GM12874 (cell line): ENCODE measurements around the gene CCDC106.

Experiments used
- TF ChIP-seq, protein P1 (sequence below): IDR thresholded peaks from 2 replicates; pipeline ENCODE4 v1.5.1; 2011; ENCODE audit warnings: low read depth, mild to moderate bottlenecking, control low read depth, low read length, moderate library complexity; ENCODE audit not compliant: insufficient read depth

Gene CCDC106

DNA sequence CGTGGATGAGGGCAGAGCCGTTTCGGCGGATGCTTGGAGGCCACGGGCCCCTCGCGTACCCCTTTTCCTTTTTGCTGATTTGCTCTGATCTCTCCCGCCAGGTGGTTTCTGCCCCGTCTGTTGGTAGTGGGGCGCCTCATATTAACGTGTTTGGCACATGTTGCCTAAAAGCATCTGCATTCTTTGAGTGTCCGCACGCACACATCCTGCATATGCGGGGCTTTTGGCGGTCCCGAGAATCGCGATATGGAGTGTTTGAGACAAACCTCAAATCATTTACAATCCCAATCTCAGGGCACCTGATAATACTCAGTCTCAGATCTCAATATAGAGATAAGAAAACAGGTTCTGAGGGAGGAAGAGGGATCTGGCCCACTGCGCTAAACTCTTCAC, 7.6 kb downstream of the CCDC106 start:
- TF ChIP-seq, protein P1, sequence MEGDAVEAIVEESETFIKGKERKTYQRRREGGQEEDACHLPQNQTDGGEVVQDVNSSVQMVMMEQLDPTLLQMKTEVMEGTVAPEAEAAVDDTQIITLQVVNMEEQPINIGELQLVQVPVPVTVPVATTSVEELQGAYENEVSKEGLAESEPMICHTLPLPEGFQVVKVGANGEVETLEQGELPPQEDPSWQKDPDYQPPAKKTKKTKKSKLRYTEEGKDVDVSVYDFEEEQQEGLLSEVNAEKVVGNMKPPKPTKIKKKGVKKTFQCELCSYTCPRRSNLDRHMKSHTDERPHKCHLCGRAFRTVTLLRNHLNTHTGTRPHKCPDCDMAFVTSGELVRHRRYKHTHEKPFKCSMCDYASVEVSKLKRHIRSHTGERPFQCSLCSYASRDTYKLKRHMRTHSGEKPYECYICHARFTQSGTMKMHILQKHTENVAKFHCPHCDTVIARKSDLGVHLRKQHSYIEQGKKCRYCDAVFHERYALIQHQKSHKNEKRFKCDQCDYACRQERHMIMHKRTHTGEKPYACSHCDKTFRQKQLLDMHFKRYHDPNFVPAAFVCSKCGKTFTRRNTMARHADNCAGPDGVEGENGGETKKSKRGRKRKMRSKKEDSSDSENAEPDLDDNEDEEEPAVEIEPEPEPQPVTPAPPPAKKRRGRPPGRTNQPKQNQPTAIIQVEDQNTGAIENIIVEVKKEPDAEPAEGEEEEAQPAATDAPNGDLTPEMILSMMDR = no peak

DNA sequence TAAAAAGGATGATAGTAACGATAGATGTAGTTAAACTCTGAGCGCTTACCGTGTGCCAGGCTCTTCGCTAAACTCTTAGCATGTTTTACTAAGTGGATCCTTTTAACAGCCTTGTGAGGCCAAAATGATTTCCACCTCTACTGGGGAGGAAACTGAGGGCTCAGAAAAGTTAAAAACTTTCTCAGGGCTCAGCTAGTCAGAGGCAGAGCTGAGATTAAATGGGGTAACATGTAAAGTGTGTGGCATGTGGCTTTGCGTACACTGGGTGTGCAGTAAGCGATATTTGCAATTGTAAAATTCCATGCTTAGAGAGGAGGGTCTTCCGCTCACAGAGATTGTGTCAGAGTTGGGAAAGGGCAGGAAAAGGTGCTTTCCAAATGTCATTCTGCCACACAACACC, 8.5 kb downstream of the CCDC106 start:
- TF ChIP-seq, protein P1 = no peak

DNA sequence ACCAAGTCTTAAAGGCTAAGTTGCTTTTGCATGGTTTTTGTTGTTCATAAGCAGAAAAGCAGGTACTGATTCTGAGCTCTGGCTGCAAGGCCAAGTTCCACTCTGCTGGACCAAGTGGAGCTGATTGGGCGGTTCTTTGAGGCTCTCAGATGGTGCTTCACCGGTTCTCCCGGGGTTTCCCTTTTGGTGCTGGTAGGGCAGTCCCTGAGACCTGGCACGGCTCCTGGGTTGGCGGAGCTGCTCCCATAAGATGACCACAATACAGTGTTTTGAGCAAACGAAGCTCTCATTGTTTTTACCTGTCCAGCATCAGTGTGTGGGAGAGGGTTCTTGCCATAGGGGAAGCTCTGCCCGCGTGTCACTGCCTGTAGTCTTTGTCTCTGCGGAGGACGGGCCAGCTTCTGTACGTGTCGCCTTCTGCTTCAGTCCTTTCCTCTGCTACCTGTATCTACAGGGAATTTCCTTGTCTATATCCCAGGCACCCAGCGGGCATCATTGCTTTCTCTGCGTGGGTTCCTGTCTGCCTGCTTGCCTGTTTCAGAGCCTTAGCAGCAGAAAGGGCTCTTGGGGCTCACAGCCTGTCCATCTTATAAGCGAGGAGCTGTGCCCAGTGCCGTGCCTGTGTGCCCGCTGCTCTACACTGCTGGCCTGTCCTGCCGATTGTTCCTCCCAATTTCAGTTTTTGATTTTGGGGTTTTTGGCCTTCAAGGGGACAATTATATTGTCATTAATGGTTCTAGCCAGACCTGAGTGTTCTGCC, 9.2 kb downstream of the CCDC106 start:
- TF ChIP-seq, protein P1 = no peak

DNA sequence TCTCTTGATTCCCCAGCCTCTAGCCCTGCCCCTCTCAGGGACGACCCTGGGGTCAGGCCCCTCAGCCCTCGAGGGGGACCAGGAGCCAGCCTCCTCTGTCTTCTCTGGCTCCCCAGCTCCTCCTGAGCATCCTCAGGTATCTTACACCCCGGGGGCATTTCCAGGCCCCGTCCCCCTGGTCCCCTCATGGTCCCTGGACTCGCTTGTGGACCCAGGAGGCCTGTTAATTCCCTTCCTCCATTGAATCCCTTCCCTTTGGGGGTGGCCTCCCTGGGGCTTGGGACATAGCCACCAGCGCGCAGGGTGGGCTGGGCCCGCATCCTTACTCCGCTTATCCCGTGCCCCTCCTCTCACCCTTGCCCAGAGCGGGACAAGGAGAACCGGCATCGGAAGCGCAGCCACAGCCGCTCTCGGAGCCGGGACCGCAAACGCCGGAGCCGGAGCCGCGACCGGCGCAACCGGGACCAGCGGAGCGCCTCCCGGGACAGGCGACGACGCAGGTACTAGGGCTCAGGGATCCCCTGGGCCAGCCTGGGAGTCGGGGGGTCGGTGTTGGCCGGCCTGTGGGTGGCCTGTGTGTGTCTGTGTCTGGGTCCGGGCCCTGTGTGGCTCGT, 10.9 kb downstream of the CCDC106 start:
- TF ChIP-seq, protein P1 = no peak

DNA sequence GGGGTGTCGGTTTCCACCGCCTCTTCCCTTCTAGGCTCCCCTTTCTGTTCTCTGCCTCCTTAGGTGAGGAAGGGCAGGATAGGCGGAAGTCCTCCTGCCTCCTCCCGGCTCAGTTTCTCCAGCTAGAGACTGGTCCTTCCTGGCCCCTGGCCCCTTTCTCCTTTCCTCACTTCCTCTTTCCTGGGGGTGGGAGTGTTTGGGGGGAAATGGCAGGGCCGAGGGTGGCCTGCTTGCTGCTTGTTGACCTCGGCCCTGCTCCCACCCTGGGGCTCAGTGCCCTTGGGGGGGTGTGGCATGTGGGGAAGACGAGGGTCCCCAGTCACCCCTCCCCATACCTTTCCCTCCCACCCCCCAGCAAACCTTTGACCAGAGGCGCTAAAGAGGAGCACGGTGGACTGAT, 11.8 kb downstream of the CCDC106 start:
- TF ChIP-seq, protein P1 = no peak

DNA sequence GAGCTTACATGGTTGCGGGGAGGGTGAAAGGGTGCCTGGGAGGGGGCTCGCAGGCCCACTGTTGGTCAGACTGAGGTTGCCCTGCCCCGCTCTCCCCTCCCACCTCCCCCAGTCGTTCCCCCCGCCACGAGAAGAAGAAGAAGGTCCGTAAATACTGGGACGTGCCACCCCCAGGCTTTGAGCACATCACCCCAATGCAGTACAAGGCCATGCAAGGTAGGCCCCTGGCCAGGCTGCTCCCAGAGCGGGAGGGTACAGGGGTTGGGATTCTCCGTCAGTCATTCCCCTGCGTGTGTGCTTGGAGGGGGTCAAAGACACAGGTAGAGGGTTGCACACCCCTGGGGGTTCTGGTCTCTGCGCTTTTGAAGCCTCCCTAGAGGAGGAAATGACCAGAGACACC, 12.4 kb downstream of the CCDC106 start:
- TF ChIP-seq, protein P1 = no peak

DNA sequence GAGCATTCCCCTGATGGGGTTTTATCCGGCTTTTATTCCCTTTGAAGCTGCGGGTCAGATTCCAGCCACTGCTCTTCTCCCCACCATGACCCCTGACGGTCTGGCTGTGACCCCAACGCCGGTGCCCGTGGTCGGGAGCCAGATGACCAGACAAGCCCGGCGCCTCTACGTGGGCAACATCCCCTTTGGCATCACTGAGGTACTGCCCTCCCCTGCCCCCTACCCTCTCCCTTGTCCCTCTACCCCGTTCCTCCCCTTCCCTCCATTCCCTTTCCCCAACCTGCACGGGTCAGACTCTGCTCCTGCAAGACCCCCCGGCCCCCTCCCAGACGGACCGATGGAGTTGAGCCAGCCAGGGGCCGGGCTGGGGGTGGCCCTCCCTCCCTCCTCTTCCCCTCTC, 13.0 kb downstream of the CCDC106 start:
- TF ChIP-seq, protein P1 = no peak
